HG03097 (cell line): Measurements from ENCODE around the gene BCAN.
A peak's percentile ranks its signal among the peaks of the same experiment; 100 is the strongest.

Experiments
- ATAC-seq: cut with Tn5 transposase; IDR thresholded peaks from one replicate; pipeline ENCODE4 v1.9.1; 2021; ENCODE audit not compliant: unreplicated experiment, low FRiP score

The BCAN gene

DNA sequence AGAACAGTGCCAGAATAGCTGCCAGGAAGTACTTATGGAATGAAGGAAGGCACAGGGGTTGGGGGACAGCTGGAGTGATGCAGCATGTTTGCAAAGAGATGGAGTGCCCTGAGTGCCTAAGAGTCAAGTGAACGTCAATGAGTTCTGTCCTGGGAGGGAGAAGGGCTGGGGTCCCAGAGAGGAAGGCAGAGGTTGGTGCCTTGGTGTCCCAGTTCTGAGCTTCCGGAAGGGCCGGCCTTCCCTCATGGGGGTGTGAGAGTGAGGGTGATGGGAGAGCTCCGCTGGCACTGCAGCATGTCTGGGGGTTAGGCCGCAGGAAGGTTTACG is 17.7 kb downstream of the BCAN start:
- no peak for ATAC-seq

DNA sequence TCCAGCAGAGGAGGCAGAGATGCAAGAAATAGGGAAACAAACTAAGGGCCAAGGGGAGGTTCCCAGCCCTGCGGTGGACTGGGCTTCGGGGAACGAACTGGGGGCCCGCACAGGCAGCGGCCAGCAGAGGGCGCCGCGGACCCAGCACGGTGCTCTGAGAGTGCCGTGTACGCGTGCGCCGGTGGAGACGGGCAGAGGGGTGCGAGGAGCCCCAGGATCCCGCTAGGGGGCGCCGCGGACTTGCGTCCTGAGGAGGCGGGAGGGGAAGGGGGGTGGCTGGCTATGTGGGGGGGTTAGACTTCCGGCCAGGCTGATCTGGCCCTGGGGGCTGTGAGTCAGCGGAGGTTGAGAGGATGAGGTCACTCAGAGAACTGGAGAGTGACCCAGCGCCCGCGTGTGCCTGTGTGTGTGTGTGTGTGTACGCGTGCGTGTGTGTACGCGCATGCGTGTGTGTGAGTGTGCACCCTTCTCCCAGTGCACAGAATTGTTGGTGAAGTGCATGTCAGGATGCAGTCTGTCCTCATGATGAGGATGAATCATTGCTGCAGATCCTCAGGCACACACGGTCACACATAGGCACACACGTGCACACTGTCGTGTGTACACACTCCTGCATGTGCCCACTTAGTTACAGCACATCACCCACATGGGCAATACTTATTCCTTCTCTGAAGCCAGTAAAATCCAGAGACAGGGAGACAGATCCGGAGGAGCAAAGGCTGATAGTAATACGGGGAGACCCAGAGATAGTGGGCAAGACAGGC is 18.3 kb downstream of the BCAN start:
- peak; percentile 61 for ATAC-seq

DNA sequence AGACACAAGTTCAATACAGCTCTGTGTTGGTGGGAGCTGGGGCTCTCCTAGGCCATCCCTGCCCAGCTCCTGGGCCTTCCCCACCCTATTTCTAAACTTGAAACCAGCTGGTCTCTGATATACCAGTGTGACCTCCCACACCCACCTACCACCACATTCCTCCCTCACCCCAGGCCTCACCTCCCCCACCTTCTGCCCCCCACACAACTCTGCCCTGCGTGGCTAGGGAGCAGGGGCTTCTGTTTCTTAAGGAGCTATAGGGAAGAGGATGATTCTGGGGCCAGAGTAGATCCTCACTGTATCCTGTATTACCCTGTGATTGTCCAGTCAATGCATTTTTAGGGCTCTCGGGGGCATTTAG is 18.8 kb downstream of the BCAN start:
- ATAC-seq = no peak

DNA sequence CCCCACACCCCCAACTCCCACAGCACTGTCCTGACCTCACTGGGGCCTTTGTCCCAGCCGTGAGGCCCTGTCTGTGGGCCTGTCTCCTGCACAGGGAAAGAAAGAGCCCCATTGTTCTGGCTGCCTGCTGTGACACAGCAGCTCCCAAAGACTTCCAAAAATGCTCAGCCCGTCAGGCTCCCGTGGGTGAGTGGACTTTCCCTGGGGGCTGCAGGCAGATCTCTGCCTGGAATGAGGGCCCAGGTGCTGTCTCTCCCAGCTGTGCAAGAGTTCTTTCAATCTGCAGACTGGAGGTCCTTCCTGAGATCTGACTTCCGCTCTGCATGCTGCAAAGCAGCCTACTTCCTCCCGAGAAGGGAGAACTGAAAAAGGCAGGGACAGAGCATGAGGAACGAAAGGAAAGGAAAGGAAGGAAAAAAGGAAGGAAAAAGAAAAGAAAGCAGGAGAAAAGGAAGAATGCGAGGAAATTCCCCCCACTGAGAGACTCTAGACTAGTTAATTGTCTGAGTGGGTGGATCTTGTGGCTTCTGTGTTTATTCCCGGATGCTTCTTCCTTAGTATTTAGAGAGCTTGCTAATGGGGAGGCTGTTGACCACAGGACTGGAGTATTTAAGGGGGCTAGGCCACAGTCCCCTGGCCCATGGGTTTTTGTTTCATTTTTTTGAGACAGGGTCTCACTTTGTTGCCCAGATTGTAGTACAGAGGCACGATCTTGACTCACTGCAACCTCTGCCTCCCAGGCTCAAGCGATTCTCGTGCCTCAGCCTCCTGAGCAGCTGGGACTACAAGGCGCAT is 20.3 kb downstream of the BCAN start:
- ATAC-seq = no peak

DNA sequence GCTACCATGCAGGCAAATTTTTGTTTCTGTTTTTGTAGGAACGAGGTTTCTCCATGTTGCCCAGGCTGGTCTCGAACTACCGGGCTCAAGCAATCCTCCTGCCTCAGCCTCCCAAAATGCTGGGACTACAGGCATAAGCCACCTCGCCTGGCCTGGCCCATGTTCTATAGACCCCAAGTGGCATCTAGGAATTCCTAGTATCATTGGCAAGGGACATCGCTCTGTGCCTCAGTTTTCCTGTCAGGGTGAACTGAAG is 20.8 kb downstream of the BCAN start:
- ATAC-seq = no peak

DNA sequence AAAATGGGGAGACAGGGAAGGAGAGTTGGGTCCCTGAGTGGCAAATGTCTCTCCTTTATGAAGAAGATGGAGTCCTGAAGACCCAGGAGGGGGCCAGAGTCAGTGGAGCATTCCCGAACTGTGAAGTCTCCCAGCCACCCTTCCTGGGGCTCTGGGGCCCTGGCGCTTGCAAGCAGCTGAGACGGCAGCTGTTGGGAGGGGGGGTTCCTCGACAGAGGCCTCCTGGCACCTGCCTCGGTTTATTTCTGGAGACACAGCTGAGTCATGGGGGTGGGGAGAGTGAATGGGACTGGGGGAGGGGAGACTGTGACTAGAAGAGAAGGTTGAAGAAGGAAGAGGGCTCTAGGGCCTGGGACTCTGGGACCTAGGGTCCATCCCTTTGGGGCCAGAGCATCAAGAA is 21.3 kb downstream of the BCAN start:
- ATAC-seq = no peak

DNA sequence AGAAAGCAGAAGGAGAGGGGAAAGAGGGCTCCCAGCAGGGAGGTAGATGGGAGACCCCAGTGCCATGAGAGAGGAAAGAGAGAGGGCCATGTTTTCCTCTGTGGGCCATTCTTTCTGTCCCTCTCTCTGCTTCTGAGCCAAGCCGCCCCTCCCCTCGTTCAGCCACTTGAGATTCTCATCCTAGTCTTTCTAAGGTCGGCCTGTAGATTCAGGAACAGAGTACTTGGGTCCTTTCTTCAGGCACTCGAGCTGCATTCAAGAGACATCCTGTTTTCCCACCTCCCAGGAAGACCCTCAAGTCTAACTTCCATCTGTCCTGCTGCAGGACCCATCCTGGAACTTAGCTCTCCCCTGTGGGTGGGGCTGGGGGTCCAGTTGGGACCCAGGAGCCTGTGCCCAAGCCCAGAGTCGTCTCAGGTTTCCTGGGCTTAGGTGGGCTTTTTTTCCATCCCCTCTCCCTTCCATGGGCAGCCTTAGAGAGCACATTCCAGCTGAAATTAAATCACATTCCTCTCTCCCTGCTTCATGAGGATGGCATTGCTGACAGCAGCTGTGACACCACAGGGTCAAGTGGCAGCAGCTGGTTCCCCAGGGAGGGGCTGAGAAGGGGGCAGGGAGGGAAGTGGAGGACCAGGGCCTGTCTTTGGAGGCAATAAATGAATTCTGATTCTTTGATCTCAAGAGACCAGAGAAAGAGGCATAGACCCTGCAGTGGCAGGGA is 22.3 kb downstream of the BCAN start:
- ATAC-seq = no peak

DNA sequence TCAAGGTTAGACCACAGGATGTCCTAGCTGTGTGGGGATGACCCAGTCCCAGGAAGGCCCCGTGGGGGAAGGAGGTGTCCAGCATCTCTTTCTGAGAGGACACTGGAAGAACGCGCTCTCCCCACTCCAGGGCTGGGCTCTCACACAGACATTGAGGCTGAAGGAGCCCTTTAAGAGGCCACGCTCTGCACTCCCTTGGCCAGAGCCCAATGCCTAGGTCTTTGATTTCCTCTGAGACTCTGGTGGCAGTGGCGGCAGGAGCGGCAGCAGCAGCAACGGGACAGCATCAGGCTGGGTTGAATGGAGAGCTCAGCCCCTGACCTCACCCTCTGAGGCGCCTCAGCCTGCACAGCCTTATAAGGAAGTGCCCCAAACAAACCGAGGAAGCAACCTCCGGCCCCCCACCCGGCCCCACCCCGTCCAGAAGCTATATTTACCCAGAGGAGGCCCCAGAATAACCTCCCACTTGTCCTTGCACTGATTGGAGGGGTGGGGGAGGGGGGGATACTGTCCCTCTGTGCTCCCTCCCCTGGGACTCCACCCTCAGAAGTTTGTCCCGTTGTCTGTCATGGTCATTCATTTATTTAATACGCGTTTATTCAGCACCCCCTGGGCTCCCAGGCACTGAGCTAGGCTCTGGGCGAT is 23.0 kb downstream of the BCAN start:
- no peak for ATAC-seq

DNA sequence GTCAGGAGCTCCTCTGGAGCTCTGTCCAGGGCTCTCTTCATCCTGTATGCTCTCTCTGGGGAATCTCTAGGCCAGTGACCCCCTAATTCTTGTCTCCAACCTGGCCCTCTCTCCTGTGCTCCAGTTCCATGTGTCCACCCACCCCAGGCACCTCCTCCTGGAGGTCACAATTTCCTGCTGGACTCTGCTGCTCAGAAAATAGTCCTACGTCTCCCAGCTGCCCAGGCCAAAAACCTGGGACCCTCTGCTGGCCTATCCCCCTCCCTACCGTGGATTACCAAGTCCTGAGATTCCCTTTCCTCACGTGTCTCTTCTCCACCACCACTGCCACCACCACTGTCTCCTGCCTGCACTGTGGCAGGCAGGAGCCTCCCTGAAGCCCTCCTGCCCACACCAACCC is 23.6 kb downstream of the BCAN start:
- no peak for ATAC-seq

DNA sequence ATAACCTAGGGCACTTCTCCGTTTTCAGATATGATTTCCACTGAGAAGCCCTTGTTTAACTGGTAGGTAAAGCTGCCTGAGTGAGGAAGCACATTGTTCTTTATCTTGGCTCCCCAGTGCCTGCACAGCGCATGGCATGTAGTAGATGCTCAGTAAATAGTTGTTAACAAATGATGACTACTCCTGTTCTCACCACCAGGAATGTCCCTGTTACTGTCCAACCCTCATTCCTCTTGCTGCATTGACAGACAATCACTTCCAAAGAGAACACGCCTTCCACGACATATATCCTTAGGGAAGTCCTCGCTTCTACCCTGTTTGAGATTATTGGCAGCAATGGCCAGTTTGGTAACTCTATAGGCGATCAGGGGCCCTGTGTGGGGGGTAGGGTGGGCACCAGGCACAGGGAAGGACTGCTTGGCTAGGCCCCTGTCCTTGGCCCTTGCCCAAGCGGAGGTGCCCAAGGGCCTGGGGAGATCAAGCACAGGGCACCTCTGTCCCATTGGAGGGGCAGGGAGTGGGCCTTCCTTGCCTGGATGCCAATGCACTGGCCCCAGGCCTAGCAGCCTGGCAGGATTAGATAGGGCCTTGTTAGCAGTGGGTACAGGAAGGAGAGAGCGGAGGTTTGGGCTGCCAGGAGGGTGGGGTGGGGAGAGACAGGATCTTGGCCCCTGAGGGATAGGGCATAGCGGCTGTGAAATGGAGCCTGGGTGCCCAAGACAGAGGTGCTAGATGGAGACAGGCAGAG is 25.1 kb downstream of the BCAN start:
- ATAC-seq = no peak

DNA sequence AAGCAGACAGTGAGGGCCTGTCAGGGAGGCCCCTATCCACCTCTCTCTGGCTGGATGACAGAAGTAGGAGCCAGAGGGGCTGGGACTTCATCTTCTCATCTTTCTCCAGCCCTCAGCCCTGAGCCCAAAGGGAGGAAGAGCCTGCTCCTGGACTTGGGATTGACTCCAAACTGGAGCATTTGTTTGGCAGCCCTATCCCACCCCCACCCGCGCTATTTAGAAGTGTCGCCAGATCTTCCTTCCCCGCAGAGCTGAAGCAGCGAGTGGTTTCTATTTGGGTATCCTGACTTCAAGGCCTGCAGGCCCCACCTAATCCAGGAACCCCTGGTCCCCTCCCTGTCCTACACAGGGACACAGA is 25.7 kb downstream of the BCAN start:
- no peak for ATAC-seq

DNA sequence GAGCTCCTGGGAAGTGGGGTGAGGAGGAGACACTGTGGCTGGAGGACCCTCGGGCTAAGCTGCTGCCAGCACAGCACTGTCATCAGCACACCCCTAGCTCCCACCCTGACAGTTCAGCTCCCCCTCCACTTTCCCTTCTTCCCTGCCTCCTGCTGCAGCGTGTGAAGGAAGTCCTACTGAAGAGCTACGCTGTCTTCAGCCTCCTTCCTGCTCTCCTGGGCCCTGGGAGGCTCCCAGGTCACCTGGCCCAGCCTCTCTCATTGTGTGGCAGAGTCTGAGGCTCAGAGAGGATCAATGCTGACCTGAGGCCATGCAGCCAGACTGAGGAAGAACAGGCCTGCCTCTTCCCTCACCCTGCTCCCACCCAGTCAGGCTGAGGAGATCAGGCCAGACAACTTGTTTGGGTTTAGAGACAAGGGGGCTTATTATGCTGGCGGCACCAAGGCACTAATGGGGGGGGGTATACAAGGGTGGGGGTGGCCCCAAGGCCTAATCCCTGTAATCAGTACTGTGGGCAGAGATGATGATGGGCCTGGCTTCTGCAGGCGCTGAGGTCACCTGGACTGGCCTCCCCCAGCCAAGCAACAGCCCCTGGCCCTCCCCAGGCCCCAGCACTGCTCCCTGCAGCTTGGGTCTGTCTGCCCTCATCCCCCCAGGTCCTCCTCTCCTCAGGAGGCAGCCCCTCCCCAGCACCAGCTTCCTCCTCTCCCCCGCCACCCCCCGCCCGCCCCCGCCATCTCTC is 26.2 kb downstream of the BCAN start:
- ATAC-seq = no peak

DNA sequence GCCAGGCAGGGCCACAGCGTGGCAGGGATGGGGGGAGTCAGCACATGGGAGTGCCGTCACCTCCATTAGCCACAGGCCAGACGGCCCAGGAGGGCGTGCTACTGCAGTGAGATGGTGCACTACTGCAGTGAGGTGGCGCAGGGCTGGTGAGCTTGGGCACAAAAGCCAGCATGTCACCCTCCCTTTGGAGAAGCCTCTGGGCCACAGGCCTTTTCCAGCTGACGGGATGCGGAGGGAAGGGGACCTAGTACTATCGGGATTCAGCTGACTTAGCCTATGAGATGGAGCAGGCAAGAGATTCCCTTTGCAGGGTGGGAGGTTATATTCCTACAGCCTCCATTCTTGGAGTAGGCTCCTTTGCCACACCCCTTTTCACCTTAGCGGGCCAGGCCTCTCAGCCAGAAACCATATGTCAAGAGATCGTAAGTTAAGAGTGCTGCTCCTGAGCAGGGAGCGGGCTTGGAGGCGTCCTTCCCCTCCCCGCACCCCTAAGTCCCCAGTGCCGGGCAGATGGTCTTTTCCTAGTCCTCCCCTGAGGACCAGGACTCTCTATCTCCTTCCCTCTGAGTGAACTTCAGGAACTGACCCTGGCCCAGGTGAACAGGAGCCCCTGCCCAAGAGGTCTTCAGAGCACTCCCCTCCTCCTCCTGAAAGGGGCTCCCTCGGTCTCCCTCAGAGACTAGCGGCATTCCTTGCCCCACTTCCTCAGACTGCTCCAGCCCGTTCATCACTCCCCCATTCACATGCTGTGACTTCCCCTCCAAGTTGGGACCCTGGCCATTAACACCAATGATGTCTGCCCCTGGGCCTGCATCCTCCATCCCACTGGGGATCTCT is 27.1 kb downstream of the BCAN start:
- no peak for ATAC-seq

DNA sequence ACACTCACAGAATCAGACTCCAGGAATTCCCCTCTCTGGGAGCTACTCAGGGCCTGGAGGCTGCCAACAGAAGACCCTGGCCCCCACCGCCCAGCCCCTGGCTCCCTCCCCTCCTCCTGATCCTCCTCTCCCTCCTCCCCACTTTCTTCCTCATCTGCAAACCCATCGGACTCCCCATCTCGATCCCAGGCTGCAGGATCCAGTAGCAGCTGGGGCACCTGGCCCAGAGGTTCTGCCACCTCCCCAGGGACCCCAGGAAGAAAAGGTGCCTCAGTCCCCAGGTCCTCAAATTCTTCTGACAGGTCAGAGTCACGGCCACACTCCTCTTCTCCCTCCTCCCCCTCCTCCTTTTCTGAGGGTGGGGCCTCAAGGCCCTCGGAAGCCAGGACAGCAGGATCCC is 27.9 kb downstream of the BCAN start:
- ATAC-seq = no peak

DNA sequence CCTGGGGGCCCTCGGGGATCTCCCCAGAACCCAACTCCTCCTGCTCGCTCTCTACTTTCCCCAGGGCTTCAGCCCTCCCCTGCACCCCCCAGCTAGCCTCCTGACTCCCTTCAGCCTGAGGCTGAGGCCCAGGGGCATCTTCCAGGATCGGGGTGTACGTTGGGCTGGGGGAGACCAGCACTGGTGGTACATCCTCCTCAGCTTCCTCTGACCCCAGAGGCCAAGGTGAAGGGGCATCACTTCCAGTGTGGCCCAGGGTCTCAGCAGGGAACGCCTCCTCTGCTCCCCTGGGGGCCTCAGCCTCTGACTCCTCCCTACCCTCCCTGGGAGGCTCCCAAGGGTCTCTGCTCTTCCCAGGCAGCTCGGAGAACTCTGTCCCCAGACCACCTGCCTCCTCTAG is 28.4 kb downstream of the BCAN start:
- ATAC-seq = no peak

DNA sequence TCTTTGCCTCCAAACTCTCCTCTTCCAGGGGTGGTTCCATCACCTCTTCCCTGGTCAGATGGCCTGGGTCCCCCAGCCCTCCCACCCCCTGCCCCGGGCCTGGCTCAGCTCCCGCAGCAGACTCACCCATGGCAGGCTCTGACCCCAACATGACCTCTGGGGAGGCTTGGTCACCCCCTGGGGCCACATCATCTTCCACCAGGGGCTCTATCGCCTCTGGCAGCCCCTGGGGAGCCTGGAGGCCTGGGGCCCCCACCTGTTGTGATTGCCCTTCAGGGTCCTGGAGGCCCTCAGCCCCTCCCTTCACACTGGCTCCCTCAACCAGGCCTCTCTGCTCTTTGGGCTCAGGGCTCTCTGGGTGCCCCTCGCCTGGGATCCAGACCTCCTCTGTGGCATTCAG is 28.9 kb downstream of the BCAN start:
- ATAC-seq = no peak

DNA sequence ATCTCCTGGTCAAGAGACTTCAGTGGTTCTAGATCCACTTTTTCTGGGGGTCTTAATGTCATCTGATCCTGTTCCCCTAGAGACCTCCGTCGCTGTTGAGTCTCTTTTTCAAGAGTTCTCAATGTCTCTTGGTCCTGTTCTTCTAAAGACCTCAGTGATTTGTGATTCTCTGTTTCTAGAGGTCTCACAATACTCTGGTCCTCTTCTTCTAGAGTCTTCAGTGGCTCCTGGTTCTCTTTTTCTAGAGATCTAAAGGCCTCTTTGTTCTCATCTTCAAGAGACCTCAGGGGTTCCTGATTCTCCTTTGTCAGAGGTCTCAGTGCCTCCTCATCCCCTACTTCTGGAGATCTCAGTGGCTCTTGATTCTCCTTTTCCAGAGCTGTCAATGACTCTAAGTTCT is 29.9 kb downstream of the BCAN start:
- no peak for ATAC-seq

DNA sequence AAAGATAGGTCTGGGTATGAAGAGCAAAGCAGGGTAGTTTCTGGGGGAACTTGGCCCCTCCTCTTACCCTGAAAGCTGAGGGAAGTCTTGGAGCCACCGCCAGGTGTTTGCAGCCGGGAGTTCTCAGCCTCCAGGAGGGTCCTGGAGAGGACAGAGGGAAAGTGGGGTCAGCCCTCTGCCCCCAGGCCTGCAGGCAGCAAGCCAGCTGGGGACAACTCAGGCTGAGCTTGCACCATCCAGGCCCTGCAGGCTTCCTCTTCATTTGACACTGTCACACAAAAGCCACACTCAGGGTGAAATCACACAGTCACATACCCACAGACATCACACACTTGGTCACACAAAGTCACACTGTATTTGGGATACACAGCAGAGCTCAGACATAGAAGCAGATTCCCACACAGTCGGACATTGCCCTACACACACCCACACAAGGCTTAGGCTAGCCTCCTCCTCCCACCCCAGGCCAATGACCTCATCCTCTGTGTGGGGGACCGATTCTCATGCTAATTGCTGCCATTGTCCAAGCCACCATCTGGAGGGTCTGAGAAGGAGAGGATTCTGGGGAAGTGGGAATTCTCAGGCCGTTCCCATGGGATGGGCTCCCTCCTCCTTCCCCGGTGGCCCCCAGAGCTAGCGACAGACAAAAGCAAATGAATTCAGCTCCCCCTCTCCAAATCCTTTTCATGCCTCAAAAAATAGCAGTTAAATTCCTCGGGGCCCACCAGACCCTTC is 31.6 kb downstream of the BCAN start:
- ATAC-seq = no peak
